ENCODE data around the gene AIPL1.
"Not testable (repeated sequence)": the region's sequence is repeated elsewhere in the genome, so short reads cannot be mapped to it uniquely, and the experiment has no call there.

Gene AIPL1, protein sequence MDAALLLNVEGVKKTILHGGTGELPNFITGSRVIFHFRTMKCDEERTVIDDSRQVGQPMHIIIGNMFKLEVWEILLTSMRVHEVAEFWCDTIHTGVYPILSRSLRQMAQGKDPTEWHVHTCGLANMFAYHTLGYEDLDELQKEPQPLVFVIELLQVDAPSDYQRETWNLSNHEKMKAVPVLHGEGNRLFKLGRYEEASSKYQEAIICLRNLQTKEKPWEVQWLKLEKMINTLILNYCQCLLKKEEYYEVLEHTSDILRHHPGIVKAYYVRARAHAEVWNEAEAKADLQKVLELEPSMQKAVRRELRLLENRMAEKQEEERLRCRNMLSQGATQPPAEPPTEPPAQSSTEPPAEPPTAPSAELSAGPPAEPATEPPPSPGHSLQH

DNA sequence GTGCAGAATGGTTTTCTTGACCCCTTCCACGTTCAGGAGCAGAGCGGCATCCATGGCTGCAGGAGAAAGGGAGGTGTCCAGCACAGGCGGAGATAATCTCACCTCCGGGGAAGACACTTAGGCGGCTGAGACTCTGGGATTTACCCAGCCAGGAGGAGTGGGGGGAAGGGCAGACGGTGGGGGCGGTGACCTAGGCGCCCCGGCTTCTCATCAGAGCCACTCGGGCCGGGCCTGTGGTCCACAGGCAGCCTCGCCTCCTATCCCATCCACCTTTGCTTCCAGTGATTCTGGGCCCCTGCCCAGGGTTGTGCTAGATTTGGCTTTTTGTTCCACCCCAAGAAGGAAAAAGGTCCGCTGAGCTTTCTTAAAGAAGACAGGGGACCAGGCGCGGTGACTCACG, at the start of gene AIPL1:
Gene AIPL1, minus strand, starts transcription at position 71 of the 400 bp plus-strand sequence. Its CDS starts 17 bp downstream, at position 54.
- DNase-seq (ENCODE audit: low spot score), result no peak

DNA sequence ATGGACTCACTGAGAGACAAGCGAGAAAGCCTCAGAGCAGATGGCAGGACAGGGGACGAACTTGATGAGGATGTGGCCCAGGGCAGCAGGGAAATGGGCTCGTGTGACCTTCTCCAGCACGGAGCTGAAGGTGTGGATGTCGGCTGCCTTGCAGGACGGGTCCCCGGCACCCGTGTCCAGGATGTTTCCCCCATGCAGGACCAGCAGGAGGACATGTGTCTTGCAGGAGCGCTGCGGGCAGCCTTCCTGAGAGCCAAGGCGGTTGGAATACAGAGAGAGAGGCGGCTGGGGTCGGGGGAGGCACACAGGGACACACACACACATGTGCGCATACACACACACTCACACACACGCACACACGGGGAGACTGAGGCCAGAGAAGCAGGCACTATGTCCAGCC, 48.6 kb upstream of the AIPL1 start:
- no peak for DNase-seq (ENCODE audit: low spot score)

DNA sequence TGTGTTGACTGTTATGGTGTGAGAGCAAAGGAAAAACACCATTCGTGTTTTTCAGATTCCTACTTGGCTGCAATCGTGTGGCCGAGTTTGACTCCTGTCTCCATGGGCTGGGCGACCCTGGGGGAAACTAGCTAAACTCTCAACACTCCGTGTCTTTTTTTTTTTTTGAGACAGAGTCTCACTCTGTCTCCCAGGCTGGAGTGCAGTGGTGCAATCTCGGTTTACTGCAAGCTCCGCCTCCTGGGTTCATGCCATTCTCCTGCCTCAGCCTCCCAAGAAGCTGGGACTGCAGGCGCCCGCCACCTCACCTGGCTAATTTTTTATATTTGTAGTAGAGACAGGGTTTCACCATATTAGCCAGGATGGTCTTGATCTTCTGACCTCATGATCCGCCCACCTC, 47.9 kb upstream of the AIPL1 start:
- DNase-seq (ENCODE audit: low spot score), result not testable (repeated sequence)

DNA sequence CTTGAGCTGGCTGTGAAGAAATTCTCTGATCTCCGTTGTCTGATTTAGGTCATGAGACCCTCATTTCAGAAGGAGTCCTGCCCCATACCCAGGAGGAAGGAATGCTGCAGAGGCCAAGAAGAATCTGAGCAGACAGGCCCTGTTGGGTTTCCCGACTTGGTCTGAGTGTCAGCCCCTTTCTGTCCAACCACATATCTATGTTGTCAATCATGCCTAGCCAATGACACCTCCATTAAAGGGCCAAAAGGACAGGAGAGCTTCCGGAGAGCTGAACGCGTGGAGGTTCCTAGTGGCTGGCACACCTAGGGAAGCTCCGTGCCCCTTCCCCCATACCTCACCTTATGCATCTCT, 47.2 kb upstream of the AIPL1 start:
- DNase-seq (ENCODE audit: low spot score), result no peak

DNA sequence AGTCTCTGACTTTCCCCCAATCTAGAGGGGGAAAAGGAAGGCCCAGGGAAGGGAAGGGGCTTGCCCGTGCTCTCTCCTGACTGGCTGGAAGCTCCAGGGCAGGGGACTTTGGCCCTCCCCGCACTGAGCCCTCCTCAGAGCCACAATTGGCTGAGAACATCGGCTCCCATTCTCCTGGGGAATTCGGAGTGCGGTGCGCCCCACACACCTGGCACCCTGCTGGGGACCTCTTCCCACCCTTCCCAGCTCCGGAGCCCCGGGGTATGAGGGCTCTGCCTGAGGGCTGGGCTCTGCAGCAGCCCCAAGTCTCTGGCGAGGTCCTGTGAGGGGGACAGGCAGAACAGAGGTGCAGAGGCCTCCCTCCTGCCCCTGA, 45.4 kb upstream of the AIPL1 start:
- DNase-seq (ENCODE audit: low spot score), result no peak

DNA sequence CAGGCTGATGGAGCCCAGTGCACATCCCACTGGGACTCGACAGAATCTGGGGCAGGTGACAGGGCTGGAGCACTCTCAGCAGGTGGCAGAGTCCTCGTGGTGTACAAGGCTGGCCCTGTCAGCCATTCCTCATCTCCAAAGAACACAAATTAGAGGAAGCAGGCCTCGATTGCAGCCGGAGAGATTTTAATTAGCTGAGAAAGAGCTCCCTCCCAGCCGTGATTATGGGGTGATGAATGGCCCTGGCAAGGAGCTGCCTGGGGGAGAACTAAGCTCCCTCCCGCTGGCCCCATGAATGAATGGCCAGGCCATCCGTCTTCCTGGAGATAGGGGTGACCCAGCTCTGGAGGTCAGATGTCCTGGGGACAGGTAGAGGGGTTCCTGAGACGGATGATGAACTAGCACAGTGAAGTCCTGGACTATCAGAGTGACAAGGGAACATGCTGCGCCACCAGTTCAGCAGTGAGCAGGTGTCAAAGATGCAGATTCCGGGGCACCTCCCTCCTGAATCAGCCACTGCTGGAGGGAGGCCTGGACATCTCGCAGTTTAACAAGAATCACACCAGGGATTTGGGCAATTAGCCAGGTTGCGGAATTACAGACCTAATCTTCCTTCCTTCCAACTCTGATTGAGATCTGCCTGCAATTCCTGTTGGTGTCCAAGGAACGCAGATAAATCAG, 44.8 kb upstream of the AIPL1 start:
- no peak for DNase-seq (ENCODE audit: low spot score)

DNA sequence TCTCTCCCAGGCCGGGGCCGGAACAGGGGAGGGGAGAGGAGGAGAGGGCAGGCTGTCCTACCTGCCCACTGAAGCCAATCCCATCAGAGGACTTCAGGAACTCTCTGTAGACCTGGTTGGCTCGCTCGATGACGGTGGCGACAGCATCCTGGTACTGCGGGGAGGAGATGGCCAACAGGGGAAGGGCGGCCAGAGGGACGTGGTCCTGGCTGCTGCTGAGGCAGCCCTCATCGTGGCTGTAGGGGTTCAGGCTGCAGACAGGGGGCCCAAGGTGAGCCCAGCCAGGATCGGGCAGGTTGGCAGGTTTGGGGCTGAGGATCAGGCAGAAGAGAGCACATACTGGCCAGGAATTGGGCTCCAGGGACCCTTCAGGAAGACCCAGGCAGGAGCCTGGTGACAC, 43.6 kb upstream of the AIPL1 start:
- DNase-seq (ENCODE audit: low spot score), result no peak

DNA sequence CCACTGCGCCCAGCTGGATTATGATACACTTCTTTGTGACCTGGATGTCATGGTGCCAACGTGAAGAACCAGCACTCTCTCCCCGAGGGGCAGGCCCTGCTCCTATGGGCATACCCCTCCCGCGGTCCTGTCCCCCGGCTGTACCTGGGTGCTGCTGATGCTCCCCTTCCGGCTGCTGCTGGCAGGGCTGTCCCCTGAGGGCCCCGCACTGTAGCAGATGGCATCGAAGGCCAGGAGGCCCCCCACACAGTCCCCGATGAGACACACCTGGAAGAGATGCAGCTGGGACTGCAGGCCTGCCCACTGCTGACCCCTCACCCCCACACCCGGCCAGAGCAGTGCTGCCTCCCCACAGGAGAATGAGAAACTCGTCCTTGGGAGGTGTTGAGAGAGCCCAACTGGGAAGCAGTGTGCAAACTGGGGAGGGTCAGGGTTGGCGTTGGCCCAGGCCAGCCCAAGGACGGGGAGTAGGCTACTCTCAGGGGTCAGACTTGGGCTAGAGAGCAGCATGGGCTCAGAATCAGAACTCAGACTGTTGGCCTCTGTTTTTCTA, 43.0 kb upstream of the AIPL1 start:
- no peak for DNase-seq (ENCODE audit: low spot score)

DNA sequence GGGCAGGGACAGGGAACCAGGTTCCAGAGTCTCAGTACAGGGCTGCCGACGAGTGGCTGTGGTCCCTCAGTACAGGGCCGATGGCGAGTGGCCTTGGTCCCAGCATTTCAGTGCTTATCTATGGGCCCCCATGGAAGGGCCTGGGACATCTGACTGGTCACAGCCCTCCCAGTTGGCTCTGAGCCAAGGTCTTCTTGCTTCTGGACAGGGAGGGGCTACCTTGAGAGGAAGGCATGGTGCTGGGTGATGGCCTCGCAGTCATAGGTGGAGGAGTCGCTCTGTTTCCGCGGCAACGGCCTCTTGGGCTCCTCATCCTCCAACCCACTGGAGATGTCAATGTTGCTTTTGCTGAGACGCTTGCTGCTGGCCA, 41.9 kb upstream of the AIPL1 start:
- DNase-seq (ENCODE audit: low spot score), result no peak

DNA sequence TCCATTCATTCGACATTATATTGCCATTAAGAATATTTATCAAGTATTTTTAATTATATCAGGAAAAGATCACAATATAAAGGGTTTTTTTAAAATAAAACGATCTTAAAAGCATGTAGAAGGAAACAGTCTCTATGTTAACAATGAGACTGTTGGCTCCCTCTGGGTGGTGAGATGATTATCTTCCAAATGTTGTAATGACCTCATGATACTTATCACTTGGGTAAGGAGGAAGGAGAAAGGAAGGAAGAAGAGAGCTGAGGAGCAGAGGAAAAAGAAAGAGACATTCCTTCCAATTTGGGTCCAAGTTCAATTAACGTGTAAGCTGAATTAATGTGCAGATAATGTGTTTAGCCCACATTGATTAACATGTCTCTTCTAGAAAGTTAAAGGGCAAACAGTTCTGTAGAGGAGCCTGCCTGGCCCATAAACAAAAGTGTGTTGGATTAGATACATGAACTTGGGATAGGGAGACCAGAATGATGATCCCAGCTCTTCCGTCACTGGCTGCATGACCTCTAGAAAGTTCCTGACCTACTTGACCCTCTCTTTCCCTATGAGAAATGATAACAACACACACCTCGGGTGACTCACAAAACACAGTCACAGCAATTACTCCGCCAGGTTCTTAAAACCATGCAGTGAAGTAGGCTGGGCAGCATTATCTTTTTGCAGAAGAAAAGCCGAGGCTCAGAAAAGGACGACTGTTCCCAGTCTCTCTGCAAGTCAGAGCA, 41.3 kb upstream of the AIPL1 start:
- DNase-seq (ENCODE audit: low spot score), result no peak

DNA sequence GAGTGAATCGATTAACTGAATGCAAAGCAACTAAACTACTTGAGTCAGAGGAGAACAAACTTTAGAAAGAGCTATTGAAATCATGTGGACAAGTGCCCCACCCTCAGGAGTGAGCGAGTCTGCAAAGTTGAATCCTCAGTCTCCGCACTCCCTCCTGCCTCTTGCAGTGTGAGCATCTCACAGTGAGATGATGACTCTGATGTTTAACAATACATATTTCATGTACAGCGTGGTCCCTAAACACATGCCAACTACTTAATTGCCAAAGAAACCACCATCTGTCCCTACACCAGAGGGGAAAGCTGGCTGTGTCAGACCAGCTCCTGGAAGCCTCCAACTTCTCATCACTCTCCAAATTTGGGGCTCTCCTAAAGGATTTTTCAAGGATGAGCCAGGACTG, 40.5 kb upstream of the AIPL1 start:
- DNase-seq (ENCODE audit: low spot score), result no peak

DNA sequence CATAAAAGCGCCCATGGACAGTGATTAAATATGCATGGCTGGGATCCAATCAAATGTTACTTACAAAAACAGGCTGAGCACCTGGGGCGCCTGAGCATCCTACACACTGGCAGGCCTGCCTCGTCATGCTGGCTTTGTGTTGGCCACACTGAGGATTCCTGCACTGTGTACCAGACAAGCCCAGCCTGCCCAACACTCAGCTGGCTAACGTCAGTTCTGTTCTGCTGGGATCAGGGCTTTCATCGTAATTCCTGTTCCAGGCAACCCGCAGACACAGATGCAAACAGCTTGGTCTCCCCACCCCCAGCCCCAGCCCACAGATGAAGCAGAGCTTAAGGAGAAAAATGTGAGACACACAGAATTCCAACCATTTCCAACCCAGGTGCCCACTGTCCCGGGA, 40.0 kb upstream of the AIPL1 start:
- no peak for DNase-seq (ENCODE audit: low spot score)

DNA sequence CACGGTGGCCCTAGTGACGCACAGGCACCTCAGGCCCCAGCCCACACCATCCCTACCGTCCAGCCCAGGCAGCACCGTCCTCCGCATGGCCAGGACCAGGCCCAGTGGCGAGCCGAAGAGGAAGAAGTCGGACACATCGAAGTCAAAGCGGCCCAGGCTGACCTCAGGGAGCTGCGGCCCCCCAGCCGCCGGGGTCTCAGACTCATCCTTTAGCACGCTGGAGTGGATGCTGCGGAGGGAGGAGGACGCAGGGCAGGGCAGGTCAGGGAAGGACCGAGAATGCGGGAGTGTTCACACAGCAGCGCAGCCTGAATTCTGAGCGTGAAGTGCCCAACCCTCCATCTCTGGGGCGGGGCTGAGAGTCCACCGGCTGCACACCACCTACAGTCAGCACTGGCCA, 39.5 kb upstream of the AIPL1 start:
- DNase-seq (ENCODE audit: low spot score), result no peak

DNA sequence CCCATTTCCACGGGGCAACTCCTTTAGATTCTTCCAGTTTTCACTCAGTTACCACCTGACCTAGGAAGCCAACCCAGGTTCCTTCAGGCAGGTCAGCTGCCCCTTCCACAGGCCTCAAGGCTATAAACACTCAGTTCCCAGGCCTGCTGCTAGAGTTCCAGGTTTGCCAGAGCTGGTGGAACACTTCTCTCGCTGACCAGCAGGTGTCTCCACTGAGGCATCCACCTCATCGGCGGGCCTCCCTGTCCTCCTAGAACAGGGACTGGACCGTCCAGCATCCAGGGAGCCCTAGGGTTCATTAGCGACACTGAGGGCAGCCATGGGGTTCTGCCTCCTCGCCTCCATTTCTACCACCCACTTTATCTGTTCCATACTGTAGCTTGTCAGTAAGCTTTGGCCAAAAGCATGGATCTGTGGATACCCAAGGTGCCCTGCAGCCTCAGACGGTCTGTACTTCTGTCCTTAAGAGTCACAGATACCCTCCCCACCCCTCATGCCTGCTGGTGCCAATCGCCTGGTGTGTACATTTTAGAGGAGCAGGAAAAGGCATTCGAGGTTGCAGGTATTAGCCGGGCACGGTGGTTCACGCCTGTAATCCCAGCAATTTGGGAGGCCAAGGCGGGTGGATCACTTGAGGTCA, 38.3 kb upstream of the AIPL1 start:
- peak; percentile 64 for DNase-seq (ENCODE audit: low spot score)

DNA sequence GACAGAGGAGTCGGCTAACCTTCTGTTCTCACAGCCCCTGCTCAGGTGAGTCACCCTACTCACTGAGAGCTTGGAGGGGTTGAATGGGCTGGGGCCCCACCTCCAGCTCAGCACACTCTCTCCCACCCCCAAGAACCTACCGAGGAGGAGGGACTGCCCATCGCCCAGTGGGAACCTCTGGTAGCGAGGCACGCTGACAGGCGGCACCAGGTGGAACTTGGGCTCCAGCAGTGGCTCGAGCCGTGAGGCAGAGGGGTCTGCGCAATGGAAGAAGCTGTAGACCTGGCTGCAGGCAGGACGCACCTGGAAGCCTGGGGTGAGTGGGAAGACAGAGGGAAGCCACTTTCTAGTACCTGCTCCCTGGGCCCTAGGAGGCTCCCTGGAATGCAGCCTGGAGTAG, 37.6 kb upstream of the AIPL1 start:
- DNase-seq (ENCODE audit: low spot score), result no peak

DNA sequence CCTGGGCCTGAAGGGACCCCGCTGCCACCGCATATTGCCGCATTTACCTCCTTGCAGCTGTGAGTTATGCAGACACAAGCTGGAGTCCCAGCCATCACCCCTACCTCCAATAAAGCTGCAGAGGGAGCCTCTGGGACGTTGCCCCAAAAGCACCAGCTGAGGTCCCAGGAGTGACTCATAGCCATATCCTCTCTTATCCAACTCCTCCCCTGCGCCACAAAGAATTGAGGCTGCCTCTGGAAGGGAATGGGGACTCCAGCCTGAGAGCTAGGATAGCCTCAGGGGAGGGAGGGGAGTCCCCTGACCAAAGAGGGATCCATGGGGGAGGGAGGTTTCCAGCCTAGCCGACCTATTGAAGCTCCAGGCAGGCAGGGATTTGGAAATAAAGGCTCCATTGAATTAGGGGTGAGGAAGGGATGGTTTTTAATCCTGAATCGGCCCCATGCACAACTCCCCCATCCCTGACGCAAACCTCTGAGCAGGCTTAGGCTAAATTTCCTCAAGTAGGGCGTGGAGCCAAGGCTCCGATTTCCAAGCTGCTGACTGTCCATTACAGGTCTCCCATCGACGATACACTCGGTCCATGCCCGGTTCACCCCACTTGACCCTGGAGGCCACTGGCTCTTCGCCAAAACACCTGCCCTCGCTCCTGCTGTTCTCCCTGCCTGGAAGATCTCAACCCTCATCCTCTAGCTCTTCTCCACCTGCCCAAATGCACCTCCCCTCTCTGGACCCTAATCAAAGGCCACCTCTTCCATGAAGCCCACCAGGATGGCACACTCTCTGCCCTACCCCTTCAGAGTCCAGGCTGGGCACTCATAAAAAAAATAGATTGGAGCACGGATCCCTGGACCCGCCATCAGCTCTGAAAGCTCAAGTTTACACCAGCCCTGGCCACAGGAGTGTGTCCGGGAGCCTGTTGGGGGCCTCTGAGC, 36.9 kb upstream of the AIPL1 start:
- no peak for DNase-seq (ENCODE audit: low spot score)

DNA sequence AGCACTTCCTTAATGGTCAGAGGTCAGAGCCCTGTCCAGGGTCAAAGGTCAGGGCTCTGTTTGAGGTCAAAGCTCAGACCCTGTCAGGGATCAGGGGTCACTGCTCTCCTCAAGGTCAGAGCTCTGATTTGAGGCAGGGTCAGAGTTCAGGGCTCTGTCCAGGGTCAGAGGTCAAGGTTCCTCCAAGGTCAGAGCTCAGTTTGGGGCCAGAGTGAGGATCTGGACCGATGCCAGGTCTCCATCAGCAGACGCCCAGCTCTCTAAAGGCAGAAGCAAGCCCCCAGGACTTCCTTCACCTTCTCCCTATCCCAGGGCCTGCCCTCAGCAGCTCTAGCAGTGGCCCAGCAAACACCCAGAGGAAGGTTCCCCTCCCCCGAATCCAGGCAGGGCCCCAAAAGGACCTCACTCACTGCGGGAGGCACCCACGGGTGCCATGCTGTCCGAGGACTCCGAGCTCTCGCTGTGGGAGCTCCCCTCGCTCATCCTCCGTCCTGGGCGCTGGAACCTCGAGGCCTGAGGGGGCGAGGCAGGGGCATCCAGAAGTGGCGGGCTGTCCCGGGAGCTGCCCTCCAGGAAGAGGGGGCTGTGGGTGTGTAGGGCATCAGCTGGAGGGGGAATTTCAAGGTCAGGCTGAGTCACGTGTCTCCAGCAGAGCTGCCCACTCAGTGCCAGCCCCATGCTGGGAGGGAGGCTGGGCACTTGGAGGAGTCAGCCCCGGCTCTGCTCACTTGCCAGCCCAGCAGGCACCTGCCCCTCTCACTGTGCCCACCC, 36.0 kb upstream of the AIPL1 start:
- DNase-seq (ENCODE audit: low spot score), result no peak

DNA sequence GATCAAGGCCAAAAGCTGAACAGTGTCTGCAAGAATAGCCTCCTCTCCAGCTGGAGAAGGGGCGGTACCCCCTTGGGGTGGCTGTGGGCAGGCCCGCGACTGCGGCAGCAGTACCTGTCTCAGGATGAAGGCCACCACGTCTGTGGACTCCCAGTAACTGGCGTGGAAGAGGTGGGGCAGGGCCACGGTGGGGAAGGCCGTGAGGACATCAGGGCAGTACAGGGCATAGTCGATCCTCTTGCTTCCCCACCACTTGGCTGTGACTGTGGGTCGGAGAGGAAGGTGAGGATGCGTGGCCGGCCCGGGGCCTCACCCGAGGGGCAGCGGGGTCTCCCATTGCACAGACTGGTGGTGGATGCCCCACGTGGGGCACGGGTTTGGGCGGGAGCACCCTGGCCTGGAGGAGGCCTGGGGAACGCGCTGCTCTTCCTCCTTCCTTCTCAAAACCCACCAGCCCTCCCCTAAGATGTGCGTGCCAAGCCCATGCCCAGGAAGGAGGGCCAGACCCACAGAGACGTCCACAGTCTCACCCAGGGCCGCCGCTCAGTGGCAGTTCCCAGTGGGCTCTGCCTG, 35.3 kb upstream of the AIPL1 start:
- no peak for DNase-seq (ENCODE audit: low spot score)

DNA sequence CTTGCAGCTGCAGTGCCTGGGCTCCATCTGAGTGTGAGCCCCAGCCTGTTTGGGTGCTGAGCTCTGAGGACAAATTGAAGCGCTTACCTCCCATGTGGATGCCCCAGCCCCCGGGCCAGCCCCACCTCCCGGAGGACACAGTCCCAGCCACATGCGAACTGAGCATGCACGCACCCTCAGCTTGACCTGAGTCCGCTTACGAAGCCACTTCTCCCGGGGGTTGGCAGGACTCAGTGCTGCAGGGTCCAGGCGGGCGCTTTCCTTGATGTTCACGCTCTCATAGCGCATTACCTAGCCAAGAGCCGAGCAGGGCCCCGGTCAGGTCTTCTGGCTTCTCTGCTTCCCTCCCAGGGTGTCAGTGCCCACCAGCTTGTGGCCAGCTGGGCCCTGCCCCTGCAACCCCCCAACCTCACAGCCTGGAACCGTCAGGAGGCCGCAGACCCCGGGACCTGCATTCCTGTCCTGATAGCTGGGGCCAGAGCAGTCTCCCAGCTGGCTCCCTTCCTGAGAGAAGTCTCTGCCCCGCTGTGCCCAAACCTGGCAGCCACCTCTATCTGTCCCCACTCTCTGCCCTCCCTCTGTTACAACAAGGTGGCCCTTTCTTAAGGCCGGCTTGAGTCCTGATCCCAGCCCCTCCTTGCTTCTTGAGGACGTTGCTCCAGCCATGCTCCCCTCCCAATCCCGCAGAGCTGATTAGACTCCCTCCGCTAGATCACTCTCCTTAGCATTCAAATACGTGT, 33.3 kb upstream of the AIPL1 start:
- no peak for DNase-seq (ENCODE audit: low spot score)

DNA sequence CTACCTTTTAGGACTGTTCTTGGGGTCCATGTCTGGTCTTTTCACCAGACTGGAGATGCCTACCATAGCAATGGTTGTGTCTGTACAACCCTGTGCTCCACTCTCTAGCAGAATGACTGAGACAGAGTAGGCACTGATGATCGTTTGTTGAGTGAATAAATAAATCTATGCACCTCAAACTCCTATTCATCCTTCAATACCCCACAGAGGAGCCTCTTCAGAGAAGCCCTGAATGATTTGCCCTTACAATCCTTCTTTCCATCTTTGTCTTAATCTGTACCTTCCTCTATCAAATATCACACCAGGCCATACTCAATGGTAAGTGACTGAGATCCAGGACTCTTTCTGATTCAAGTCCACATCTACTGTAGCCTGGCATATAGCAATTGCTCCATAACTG, 32.6 kb upstream of the AIPL1 start:
- no peak for DNase-seq (ENCODE audit: low spot score)

Measured in hematopoietic multipotent progenitor cell treated with erythropoietin and hydrocortisone succinate and interleukin-3 and kit ligand, for 17 days (in vitro differentiated cells).